GM21526 (cell line): ENCODE measurements around the gene NUP93.

Experiments
- ATAC-seq: cut with Tn5 transposase; IDR thresholded peaks from one replicate; pipeline ENCODE4 v1.9.1; 2021; ENCODE audit warnings: moderate library complexity; ENCODE audit not compliant: unreplicated experiment, low FRiP score

NUP93 gene

DNA sequence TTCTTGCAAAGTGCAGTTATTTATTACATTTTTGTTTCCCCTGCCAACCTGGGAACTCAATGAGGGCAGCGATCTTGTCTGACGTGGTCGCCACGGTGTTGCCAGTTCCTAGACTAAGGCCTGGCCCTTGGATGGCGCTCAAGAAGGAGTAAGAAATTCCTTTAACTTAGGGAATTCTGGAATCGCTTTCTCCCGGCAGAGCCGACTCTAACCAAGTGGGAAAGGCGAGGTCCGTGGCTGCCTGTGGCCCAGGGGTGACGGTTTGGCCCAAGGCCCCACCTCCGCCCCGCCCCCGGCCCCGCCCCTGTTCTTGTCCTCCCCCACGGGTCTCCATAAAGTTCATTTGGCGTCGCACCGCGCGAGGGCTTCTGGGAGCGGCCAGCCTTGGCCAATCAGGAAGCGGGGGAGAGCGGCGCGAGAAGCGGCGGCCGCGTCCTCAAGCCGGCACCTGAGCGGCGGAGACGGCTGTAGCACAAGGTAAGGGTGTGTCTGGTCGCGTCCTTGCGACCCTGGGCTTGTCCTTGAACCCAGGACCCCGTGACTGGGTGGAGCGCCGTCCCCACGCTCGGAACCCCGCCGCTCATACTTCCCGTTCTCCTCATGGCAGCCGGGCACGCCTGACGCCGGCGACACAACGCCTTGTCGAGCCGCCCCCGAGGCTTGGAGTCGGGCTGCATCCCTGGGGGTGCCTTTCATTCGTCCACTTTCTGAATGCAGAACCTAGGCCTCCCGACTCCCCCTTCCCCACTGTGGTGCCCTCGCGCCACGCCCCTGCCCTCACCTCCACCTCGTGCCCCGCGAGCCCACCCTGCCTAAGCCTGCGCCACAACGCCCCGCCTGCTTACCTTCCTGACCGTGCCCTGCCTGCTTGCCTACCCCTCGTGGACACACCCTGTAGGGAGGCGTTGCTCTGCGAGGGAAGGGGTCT lies at the start of gene NUP93:
Gene NUP93 (plus strand): TSS at position 395 of the 928 bp plus-strand sequence. CDS start 18,119 bp downstream, outside the sequence.
- peak; percentile 79 for ATAC-seq

- ATAC-seq: peak; percentile 98
Measured at GRCh38 chr16:56681939-56682702, 47.8 kb upstream of the NUP93 start, which contains the start of gene MT1X. MT1X (plus strand) TSS chr16:56682470; CDS start chr16:56682541, 71 bp downstream.

- ATAC-seq: no peak
Measured at GRCh38 chr16:56682703-56683397, 47.1 kb upstream of the NUP93 start.

GRCh38 chr16:56683424-56684172 lies 46.3 kb upstream of the NUP93 start:
- ATAC-seq: no peak

- ATAC-seq: no peak
Measured at GRCh38 chr16:56684256-56684925, 45.5 kb upstream of the NUP93 start.

GRCh38 chr16:56684926-56685590 lies 44.9 kb upstream of the NUP93 start:
- ATAC-seq: no peak

- ATAC-seq: no peak
Measured at GRCh38 chr16:56686758-56687157, 43.2 kb upstream of the NUP93 start.

GRCh38 chr16:56688762-56689161 lies 41.2 kb upstream of the NUP93 start:
- ATAC-seq: no peak

- ATAC-seq: no peak
Measured at GRCh38 chr16:56689171-56689570, 40.8 kb upstream of the NUP93 start.

DNA sequence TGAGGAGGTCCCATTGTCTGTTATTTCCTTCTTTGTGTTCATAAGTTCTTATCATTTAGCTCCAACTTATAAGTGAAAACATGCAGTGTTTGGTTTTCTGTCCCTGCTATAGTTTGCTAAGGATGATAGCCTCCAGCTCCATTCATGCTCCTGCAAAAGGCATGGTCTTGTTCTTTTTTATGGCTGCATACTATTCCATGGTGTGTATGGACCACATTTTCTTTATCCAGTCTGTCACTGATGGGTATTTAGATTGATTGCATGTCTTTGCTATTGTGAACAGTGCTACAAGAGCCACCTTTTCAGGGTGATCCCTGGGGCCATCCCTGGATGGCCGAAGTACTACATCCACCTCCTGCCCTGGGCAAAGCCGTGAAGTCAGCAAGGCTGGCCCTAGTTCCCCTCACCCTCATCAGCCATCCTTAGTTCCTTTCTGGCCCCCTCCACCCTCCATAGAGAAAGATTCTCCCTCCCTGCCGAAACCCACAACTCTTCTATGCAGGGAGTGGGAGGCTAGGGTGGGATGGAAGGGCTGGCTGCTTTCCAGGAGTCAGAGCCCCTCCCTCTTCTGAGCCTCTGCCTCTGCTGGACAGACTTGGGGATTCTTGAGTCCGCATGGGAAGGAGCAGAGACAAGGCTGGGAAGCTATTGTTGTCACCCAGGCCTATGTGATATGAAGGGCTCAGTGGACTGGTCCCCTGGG lies 39.4 kb upstream of the NUP93 start:
- ATAC-seq: no peak

DNA sequence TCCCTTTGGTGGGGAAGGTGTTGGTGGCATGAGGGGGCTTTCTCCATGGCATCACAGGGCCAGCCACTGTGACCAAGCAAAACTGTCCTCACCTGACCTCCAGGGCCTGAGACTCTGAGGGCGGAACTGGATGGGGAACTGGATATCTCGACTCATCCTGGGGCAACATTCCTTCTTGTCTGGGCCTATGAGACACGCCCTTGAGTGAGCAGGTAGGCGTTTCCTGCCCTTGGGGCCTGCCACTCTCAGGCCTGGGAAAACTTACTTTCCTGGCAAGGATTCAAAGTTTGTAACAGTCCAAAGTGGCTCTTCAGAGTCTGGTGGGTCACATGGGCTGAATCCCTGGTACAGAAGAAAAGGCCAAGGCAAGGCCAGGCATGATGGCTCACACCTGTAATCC lies 38.0 kb upstream of the NUP93 start:
- no peak for ATAC-seq

GRCh38 chr16:56695246-56695645 lies 34.7 kb upstream of the NUP93 start:
- ATAC-seq: no peak

GRCh38 chr16:56697456-56698155 lies 32.3 kb upstream of the NUP93 start:
- ATAC-seq: no peak

GRCh38 chr16:56700195-56700594 lies 29.7 kb upstream of the NUP93 start:
- no peak for ATAC-seq

DNA sequence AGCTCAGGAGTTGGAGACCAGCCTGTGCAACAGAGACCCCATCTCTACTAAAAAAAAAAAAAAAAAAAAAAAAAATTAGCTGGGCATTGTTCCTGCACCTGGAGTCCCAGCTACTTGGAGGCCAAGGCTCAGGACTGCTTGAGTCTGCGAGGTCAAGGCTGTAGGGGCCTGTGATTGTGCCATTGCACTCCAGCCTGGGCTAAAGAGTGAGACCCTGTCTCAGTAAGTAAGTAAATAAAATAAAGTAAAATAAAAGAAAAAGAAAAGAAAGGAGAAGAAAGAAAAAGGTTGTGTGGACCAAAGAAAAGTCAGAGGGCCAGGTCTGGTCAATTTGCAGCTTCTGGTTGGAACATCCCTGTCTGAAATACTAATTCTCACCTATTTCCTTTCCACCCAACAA lies 29.3 kb upstream of the NUP93 start:
- no peak for ATAC-seq

DNA sequence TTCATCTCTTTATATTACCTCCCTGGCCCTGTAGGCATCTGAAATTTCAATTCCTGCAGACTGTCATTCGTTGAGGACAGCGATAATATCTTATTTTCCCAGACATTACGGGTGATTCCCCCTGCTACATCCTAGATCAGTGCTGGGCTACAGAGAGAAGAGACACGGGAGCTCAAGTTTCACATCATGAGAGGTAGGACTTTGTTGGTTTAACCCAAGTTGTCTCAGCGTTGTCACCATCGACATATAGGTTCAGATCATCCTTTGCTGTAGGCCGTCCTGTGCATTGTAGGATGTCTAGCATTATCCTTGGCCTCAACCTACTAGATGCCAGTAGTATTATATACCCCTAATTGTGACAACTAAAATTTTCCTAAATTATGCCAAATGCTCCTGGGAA lies 28.4 kb upstream of the NUP93 start:
- ATAC-seq: no peak

DNA sequence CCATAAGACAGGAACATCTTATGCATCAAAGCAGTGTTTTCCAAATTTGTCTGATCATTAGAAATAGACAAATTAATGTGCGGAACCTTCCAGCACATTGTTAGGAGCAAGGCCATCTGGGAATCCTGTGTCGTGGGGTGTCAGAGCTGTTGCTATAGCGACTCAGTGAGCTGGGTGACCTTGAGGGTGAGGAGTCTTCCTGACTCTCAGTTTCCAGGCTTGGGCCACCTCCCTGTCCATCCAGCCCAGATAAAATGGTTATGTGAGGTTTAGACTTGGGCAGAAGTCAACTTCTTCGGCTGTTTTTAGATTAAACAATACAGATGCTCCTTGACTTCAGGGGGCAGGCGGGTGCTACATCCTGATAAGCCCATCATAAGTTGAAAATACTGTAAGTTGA lies 27.1 kb upstream of the NUP93 start:
- ATAC-seq: no peak
